GM11168 (cell line): ENCODE data around the gene IL18R1.

Source experiments
- in situ Hi-C: fragments of 300-500 bp; cut with MboI; formaldehyde crosslinking; loops from one replicate; pipeline ENCODE4 v1.12.0; 2022; ENCODE audit warnings: low sequenced_read_pairs; ENCODE audit not compliant: unreplicated experiment

IL18R1 gene

GRCh38 chr2:102386867-102387541 is 31.4 kb downstream of the IL18R1 start:
- in situ Hi-C loops = no loop called here

- in situ Hi-C loops = no loop called here
Observed at GRCh38 chr2:102387763-102388546, 32.4 kb downstream of the IL18R1 start.

DNA sequence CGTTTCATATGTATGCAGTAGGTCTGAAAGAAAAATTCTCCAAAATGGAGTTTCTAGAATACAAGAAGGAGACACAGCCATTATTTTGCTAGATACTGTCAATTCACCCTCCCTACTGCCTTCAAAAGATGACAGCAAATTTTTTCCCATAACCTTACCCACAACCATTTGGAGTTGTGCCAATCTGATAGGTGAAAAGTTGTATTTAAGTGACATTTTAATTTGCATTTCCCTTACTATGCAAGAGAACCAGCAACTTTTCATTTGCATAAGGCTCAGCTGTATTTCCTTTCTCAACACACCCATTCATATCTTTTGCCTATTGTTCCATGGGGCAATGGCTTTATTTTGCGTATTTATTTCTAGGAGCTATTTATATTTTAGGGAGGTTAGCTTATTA is 36.0 kb downstream of the IL18R1 start:
- in situ Hi-C loops = no loop called here

DNA sequence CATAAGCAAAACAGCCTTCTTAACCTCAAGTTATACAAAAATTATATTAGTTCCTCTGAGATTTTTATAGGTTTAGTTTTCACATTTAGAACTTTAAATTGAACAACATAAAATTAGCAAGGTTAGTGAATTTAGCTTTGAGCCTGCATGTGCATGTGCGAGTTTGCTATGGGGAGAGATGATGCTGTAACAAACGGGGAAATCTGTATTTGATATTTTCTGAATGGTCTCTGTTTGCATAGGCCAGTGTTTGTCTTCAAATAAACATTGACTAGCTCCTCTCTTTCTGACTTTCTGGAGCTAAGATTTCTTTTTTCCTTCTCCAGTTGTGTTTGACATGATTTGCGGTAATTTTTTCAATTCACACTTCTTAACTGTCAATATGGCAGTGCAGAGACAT is 36.5 kb downstream of the IL18R1 start:
- in situ Hi-C loops = no loop called here

DNA sequence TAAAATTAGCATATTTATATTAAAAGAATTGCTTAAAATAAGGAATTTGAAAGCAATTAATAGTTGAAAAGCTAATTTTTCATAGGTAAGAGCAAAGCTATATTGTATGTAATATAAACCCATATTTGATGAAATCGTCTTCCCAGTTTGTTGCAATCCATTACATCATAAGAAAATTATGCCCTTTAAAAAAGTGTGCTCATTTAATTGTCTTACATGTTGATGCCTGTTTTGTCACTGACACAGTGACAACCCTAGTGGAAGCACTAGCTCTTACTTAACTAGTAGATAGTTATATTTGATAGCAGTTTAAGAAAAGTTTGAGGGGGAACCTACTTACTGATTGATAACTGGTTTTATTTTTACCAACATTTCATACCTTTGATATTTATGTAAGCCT is 37.3 kb downstream of the IL18R1 start:
- in situ Hi-C loops = no loop called here

GRCh38 chr2:102396012-102396411 is 40.4 kb downstream of the IL18R1 start:
- in situ Hi-C loops = no loop called here

- in situ Hi-C loops = no loop called here
Observed at GRCh38 chr2:102397209-102397608, 41.6 kb downstream of the IL18R1 start.

- in situ Hi-C loops = no loop called here
Observed at GRCh38 chr2:102399499-102400141, 44.0 kb downstream of the IL18R1 start.

GRCh38 chr2:102401456-102401855 is 45.9 kb downstream of the IL18R1 start:
- in situ Hi-C loops = no loop called here

- in situ Hi-C loops = no loop called here
Observed at GRCh38 chr2:102401865-102402264, 46.3 kb downstream of the IL18R1 start.

DNA sequence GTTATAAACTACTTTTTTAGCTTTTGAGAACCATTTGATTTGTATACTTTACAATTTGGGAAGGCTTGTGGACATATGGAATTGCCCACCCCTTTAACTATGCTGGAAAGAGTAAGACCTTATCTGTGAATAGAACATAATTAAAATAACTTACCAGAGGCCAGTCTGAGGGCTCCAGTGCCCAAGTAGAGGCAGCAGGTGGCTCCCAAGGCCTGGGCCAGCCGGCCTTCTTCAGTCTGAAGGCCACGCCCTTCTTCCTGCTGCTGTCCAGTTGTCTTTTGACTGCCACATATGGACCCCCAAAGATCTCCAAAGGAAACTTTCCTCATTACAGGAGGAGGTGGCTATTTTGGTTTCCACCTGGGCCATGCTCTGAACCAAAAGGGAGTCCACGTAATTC is 55.4 kb downstream of the IL18R1 start:
- in situ Hi-C loops = no loop called here

DNA sequence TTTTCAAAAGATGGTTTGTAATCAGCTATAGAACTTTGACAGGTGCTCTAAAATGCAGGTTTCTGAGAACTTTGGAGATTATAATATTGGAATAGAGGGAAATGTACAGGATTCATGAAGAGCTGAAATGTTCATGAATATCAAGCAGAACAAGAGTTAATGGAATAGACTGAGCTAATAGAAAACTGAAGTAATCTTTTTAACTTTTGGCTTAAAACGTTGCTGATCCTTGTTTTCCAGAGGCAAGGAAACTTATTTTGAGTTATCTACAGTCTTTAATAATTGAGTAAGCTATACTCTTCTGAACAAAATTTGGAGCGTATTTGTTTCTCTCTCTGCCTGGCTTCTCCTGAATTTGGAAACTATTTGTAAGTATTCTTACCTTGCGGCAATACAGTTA is 56.6 kb downstream of the IL18R1 start:
- in situ Hi-C loops = no loop called here

DNA sequence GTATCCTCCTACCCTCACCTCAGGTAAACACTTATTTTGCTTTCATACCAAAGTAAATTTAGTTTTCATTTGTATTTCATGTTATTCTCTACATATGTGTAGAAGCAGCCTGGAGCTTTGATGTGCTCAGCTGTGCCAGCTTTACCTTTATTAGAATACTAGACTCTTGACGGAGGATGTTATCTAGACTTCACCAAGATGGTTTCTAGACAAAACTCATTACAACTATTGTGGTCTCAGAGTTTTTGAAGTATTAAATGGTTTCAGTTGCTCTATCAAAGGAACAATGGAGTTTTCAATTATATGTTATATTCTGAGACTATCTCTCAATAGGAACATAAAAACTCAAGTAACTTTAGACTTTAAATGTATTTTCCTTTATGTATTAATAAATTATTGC is 62.4 kb downstream of the IL18R1 start:
- in situ Hi-C loops = no loop called here

- in situ Hi-C loops = no loop called here
Observed at GRCh38 chr2:102418421-102418961, 62.9 kb downstream of the IL18R1 start.

DNA sequence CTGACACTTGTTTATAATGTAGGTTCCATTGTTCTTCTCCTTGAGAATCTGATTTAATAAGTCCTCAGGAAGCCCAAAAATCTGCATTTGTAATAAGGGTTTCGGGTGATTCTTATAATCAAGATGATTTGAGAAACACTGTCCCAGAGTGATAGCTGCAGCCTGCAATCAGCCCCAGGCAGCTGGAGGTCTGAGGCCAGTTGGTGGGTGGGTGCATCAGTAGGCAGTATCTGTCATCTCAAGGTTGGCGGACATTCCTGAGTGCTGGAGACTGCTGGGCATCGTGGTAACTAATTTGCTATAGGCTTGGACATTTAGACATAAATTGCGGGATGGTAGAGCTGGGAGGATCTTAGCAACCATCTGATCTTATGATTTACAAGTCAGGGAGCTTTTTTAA is 64.7 kb downstream of the IL18R1 start:
- in situ Hi-C loops = no loop called here

GRCh38 chr2:102421890-102422759 is 66.5 kb downstream of the IL18R1 start:
- in situ Hi-C loops = no loop called here

DNA sequence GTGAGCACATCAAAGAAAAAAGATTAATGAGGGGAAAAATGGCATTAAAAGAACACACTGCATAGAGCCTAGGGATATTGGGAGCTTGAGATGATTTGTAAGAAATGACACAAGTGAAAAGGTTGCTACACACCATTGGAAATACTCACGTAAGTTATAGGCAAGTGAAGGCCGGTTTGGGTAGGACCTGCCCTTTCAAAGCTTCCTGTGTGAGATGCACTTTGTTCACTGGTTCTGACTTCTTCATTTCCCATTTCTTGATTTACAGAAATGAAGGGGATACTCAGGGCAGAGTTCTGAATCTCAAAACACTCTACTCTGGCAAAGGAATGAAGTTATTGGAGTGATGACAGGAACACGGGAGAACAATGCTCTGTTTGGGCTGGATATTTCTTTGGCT is 67.3 kb downstream of the IL18R1 start, which contains the start of gene IL18RAP:
Gene IL18RAP (plus strand): TSS at position 251 of the 400 bp plus-strand sequence. CDS start 118 bp downstream, at position 369.
- in situ Hi-C loops = no loop called here

GRCh38 chr2:102423368-102423767 is 67.8 kb downstream of the IL18R1 start:
- in situ Hi-C loops = no loop called here

- in situ Hi-C loops = no loop called here
Observed at GRCh38 chr2:102424754-102425153, 69.2 kb downstream of the IL18R1 start.
